Skeletal muscle satellite cell (primary cell): Measurements from ENCODE around the gene MARCHF10.

ENCODE experiments used
- H3K27me3 ChIP-seq: 2 replicates; pipeline ENCODE4 v1.7.0; 2013; ENCODE audit warnings: low read length; ENCODE audit not compliant: control insufficient read depth, insufficient read depth
- H3K36me3 ChIP-seq: 2 replicates; pipeline ENCODE4 v1.7.0; 2013; ENCODE audit warnings: mild to moderate bottlenecking, control low read depth, low read length; ENCODE audit not compliant: insufficient read depth
- H3K4me1 ChIP-seq: 2 replicates; pipeline ENCODE4 v1.7.0; 2013; ENCODE audit warnings: low read length; ENCODE audit not compliant: control insufficient read depth, insufficient read depth
- H3K4me2 ChIP-seq: 2 replicates; pipeline ENCODE4 v1.7.0; 2013; ENCODE audit warnings: mild to moderate bottlenecking, low read length
- H3K4me3 ChIP-seq: 2 replicates; pipeline ENCODE4 v1.7.0; 2013; ENCODE audit warnings: low read length
- H3K9ac ChIP-seq: 2 replicates; pipeline ENCODE4 v1.7.0; 2013; ENCODE audit warnings: mild to moderate bottlenecking, low read depth, low read length, moderate library complexity
- H3K9me3 ChIP-seq: replicated peaks from 2 replicates; pipeline ENCODE4 v1.7.0; 2013; ENCODE audit warnings: mild to moderate bottlenecking, control low read depth, low read length

MARCHF10 gene

GRCh38 chr17:62708587-62708986, 99.5 kb downstream of the MARCHF10 start:
- no peak overlapping the region for H3K9ac ChIP-seq
- H3K4me2 ChIP-seq, result no peak overlapping the region
- no peaks in the 10 kb centered on the region for H3K27me3 ChIP-seq
- H3K4me3 ChIP-seq, result no peak overlapping the region
- peaks cover 7% of the 10 kb centered on the region for H3K9me3 ChIP-seq
- H3K4me1 ChIP-seq, result peaks cover 27% of the 10 kb centered on the region
- H3K36me3 ChIP-seq, result no peaks in the 10 kb centered on the region

- Histone ChIP-seq H3K36me3 (no peaks in the 10 kb centered on the region), H3K27me3 (no peaks in the 10 kb centered on the region), H3K4me3 (no peak overlapping the region), H3K9ac (no peak overlapping the region), H3K4me2 (no peak overlapping the region), H3K9me3 (peaks cover 7% of the 10 kb centered on the region), H3K4me1 (peaks cover 36% of the 10 kb centered on the region)
These were observed 100.7 kb downstream of the MARCHF10 start for GRCh38 chr17:62707425-62707739.

GRCh38 chr17:62706598-62707424, 101.3 kb downstream of the MARCHF10 start:
- peaks cover 7% of the 10 kb centered on the region for H3K9me3 ChIP-seq
- no peak overlapping the region for H3K4me2 ChIP-seq
- H3K36me3 ChIP-seq, result no peaks in the 10 kb centered on the region
- H3K4me1 ChIP-seq, result peaks cover 30% of the 10 kb centered on the region
- H3K9ac ChIP-seq, result no peak overlapping the region
- H3K4me3 ChIP-seq, result no peak overlapping the region
- H3K27me3 ChIP-seq, result no peaks in the 10 kb centered on the region

DNA sequence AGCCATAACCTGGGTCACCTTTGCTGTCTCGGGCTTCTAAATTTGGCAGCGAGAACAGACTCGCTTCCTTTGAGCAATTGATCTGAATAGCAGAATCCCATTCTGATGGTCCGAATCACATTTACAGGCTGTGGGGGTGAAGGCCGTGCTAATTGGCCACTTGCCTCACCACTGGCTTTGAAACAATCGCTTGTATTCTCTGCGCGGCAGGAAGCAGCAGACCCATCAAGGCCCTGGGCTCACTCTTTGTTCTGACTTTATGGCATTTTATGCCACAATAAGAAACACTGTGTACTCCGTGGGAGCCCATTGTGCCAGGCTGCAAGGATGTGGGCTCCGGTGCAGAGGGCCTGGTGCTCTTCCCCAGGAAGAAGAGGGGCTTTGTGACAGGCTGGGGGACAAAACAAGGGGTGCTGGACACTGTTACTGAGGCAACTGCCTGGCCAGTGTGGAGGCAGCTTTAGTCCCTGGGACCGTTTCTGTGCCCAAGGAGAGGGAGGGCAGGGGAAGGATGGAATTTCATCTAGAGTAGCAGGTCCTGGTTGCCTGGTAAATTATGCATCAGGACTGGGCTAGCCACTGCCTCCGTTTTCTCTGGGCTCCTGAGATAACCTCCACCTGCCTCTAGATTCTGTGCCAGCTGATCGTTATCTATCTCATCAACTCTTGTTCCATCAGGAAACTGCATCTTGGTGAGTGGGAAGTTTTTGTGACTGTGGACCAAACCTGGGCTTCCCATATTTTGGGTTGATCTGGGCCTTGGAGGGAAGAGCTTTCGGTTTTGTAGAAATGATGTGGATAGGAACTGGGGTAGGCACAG, 102.1 kb downstream of the MARCHF10 start:
- Histone ChIP-seq H3K9ac (peak overlapping the region; percentile 93), H3K4me2 (peak overlapping the region; percentile 93), H3K36me3 (no peaks in the 10 kb centered on the region), H3K9me3 (peaks cover 7% of the 10 kb centered on the region), H3K4me1 (peaks cover 30% of the 10 kb centered on the region), H3K27me3 (no peaks in the 10 kb centered on the region), H3K4me3 (peak overlapping the region; percentile 76)

- H3K4me2 ChIP-seq, result peak overlapping the region; percentile 93
- no peaks in the 10 kb centered on the region for H3K27me3 ChIP-seq
- peaks cover 30% of the 10 kb centered on the region for H3K4me1 ChIP-seq
- H3K36me3 ChIP-seq, result no peaks in the 10 kb centered on the region
- H3K9me3 ChIP-seq, result peaks cover 7% of the 10 kb centered on the region
- H3K9ac ChIP-seq, result peak overlapping the region; percentile 93
- H3K4me3 ChIP-seq, result peak overlapping the region; percentile 76
These were observed 102.8 kb downstream of the MARCHF10 start for GRCh38 chr17:62705156-62705777.

DNA sequence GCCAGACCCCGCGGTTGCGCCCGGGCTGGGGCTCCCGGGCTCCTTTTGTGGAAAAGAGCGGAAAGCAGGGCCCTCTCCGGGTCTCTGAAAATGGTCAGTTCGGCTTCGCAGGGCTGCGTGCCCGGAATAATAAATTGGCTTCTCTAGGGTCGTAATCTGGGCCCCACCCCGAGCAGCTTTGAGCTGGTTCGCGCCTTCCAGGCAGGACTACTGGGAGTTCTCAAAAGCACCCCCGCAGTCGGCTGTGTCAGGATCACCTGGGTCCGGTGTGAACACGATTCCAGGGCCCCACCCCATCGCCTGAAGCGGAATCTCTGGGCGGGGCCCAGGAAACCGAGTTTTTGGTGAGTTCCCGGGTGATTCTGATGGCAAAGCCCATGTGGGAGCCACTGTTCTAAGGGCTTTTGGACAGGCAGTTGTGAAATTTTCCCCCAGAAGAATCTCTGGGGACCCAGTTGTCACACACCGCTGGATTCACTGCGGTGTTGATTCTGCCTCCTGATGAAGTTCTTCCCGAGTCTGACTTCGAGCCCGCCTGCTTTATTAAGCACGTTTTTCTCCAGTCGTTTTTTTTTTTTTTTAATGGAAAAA, 103.6 kb downstream of the MARCHF10 start:
- Histone ChIP-seq H3K4me1 (peaks cover 30% of the 10 kb centered on the region), H3K9me3 (peaks cover 7% of the 10 kb centered on the region), H3K4me2 (peak overlapping the region; percentile 93), H3K36me3 (no peaks in the 10 kb centered on the region), H3K9ac (peak overlapping the region; percentile 93), H3K4me3 (peak overlapping the region; percentile 76), H3K27me3 (no peaks in the 10 kb centered on the region)

DNA sequence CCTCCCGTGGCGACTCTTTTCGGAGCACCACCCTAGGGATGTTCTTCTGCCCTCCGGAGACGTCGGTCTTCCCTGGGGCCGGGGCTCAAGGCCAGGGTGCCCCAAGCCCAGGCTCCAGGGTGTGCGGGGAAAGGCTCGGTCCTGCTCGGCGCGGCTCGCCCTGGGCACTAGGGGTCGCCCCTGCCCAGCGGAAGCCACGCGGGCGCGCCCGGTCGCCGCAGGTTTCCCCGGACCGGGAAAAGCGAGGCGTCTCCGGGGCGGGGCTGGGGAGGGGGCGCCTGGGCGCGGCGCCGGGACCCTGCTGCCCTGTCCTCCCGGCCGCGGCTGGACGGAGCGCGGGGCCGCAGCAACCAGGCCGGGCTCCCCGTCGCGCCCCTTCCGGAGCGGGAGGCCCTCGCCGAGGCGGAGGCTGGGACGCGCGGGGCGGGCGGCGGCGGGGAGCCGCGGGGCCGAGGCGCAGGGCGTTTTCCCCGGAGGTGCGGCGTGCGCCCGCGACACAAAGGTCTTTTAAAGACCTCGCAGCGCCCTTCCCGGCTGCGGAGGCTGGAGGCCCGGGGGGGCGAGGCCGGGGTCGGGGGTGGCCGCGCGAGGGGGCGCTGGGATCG, 104.2 kb downstream of the MARCHF10 start:
- H3K4me1 ChIP-seq, result peaks cover 30% of the 10 kb centered on the region
- peak overlapping the region; percentile 76 for H3K4me3 ChIP-seq
- H3K9ac ChIP-seq, result peak overlapping the region; percentile 93
- no peaks in the 10 kb centered on the region for H3K36me3 ChIP-seq
- H3K4me2 ChIP-seq, result peak overlapping the region; percentile 93
- no peaks in the 10 kb centered on the region for H3K27me3 ChIP-seq
- H3K9me3 ChIP-seq, result peaks cover 6% of the 10 kb centered on the region

- peak overlapping the region; percentile 76 for H3K4me3 ChIP-seq
These were observed 104.8 kb downstream of the MARCHF10 start for GRCh38 chr17:62703261-62703775.

DNA sequence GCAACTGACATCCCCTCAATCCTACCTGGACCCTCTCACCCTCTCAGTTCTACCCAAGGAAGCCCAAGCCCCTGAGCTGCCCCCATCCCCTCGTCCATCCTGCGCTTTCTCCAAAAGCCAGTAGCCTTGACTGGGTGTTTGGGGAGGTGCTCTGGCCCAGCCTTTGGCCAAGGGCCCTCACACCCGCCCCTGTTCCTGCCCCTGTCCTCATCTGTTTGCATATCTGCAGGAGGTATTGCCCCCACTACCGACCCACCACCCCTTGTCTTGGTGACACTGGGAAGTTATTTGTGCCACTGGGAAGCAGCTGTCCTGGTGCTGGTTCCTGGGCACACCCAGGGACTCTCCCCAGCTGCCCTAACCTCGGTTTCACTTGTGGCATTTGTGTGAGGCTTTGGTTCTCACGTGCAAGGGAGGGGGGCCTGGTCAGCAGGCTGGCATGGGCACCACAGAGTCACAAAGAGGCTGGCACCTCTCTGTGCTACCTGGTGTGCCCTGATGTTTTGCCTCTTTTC, 105.3 kb downstream of the MARCHF10 start:
- Histone ChIP-seq H3K27me3 (no peaks in the 10 kb centered on the region), H3K9ac (peak overlapping the region; percentile 93), H3K4me3 (peak overlapping the region; percentile 76), H3K36me3 (no peaks in the 10 kb centered on the region), H3K4me1 (peaks cover 30% of the 10 kb centered on the region), H3K9me3 (no peaks in the 10 kb centered on the region), H3K4me2 (peak overlapping the region; percentile 93)

More at GRCh38 chr17:62703261-62703775, 104.8 kb downstream of the MARCHF10 start:
- H3K4me1 ChIP-seq, result peaks cover 30% of the 10 kb centered on the region
- no peaks in the 10 kb centered on the region for H3K36me3 ChIP-seq
- H3K4me2 ChIP-seq, result peak overlapping the region; percentile 93
- H3K9ac ChIP-seq, result peak overlapping the region; percentile 93
- H3K9me3 ChIP-seq, result peaks cover under 1% of the 10 kb centered on the region
- no peaks in the 10 kb centered on the region for H3K27me3 ChIP-seq

DNA sequence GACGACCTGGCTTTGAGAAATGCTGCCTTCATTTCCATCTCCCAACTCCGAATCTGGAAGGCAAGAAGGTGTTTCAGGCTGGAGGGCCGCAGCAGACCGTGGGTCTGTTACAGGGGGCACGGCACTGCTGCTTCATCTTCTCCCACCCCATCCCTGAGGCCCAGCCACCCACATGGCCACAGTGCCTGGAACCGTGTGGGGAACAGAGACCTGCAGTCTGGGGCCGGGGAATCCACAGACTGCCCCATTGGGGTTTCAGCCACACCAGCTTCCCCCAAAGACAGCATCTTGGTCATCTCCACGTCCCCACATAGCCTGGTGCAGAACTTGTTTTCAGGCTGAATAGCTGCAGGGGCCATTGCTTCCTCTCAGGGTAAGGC, 106.4 kb downstream of the MARCHF10 start:
- H3K4me3 ChIP-seq, result no peak overlapping the region
- no peaks in the 10 kb centered on the region for H3K27me3 ChIP-seq
- H3K9ac ChIP-seq, result no peak overlapping the region
- H3K9me3 ChIP-seq, result no peaks in the 10 kb centered on the region
- H3K4me1 ChIP-seq, result peaks cover 32% of the 10 kb centered on the region
- H3K36me3 ChIP-seq, result no peaks in the 10 kb centered on the region
- no peak overlapping the region for H3K4me2 ChIP-seq
